Hepatocyte (in vitro differentiated cells): ENCODE measurements around the gene ARHGDIG.
"Not testable (repeated sequence)": the region's sequence is repeated elsewhere in the genome, so short reads cannot be mapped to it uniquely, and the experiment has no call there.

ENCODE experiments used
- EZH2 ChIP-seq: fragments of 200-600 bp; sonication (generic); IDR thresholded peaks from 2 replicates; pipeline ENCODE4 v1.6.1; 2016; ENCODE audit warnings: antibody characterized with exemption, mild to moderate bottlenecking, borderline replicate concordance
- TF ChIP-seq, protein P1 (sequence below): fragments of 200-600 bp; sonication (generic); IDR thresholded peaks from 2 replicates; pipeline ENCODE4 v1.5.1; 2016; ENCODE audit warnings: antibody characterized with exemption, mild to moderate bottlenecking; ENCODE audit not compliant: poor library complexity

- TF ChIP-seq, protein P1, sequence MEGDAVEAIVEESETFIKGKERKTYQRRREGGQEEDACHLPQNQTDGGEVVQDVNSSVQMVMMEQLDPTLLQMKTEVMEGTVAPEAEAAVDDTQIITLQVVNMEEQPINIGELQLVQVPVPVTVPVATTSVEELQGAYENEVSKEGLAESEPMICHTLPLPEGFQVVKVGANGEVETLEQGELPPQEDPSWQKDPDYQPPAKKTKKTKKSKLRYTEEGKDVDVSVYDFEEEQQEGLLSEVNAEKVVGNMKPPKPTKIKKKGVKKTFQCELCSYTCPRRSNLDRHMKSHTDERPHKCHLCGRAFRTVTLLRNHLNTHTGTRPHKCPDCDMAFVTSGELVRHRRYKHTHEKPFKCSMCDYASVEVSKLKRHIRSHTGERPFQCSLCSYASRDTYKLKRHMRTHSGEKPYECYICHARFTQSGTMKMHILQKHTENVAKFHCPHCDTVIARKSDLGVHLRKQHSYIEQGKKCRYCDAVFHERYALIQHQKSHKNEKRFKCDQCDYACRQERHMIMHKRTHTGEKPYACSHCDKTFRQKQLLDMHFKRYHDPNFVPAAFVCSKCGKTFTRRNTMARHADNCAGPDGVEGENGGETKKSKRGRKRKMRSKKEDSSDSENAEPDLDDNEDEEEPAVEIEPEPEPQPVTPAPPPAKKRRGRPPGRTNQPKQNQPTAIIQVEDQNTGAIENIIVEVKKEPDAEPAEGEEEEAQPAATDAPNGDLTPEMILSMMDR, result not testable (repeated sequence)
- not testable (repeated sequence) for TF ChIP-seq EZH2
Measured at GRCh38 chr16:267562-267961, 12.8 kb upstream of the ARHGDIG start.
